Smooth muscle cell (in vitro differentiated cells): ENCODE measurements around the gene RNF217. TPM values are rescaled to one million over a fixed set of nuclear protein-coding genes. Genes with fewer than 3 reads are reported as not detected.

Experiments
- DNase-seq: peaks from one replicate; lab custom pipeline; 2025; ENCODE audit not compliant: unreplicated experiment; lab: John Stamatoyannopoulos, UW
- H2AFZ ChIP-seq: fragments of 200-600 bp; sonication (generic); 2 replicates; pipeline ENCODE4 v1.6.0; 2016; ENCODE audit warnings: antibody characterized with exemption, low read depth, mild to moderate bottlenecking
- H3F3A ChIP-seq: fragments of 200-600 bp; sonication (generic); 2 replicates; pipeline ENCODE4 v1.6.0; 2017; ENCODE audit warnings: antibody characterized with exemption, low read depth
- H3K27ac ChIP-seq: fragments of 200-600 bp; sonication (generic); 2 replicates; pipeline ENCODE4 v1.5.1; 2016; ENCODE audit warnings: low read depth, mild to moderate bottlenecking
- H3K27me3 ChIP-seq: fragments of 200-600 bp; sonication (generic); 2 replicates; pipeline ENCODE4 v1.6.1; 2016; ENCODE audit warnings: low read depth, mild to moderate bottlenecking
- H3K36me3 ChIP-seq: fragments of 200-600 bp; sonication (generic); 2 replicates; pipeline ENCODE4 v1.5.1; 2016; ENCODE audit warnings: low read depth
- H3K4me1 ChIP-seq: fragments of 200-600 bp; sonication (generic); 2 replicates; pipeline ENCODE4 v1.5.1; 2016; ENCODE audit warnings: low read depth
- H3K4me2 ChIP-seq: fragments of 200-600 bp; sonication (generic); 2 replicates; pipeline ENCODE4 v1.6.0; 2016; ENCODE audit warnings: mild to moderate bottlenecking
- H3K4me3 ChIP-seq: fragments of 200-600 bp; sonication (generic); 2 replicates; pipeline ENCODE4 v1.5.1; 2016; ENCODE audit warnings: mild to moderate bottlenecking
- H3K79me2 ChIP-seq: fragments of 200-600 bp; sonication (generic); 2 replicates; pipeline ENCODE4 v1.6.0; 2016; ENCODE audit warnings: low read depth, mild to moderate bottlenecking
- H3K9ac ChIP-seq: fragments of 200-600 bp; sonication (generic); 2 replicates; pipeline ENCODE4 v1.6.0; 2016; ENCODE audit warnings: low read depth
- H3K9me3 ChIP-seq: fragments of 200-600 bp; sonication (generic); replicated peaks from 2 replicates; pipeline ENCODE4 v1.5.1; 2016; ENCODE audit warnings: low read depth
- H4K20me1 ChIP-seq: fragments of 200-600 bp; sonication (generic); 2 replicates; pipeline ENCODE4 v1.6.0; 2016; ENCODE audit warnings: low read depth
- WGBS: methylation state at CpG from one replicate; pipeline ENCODE4 v1.1.7; 2016; ENCODE audit warnings: low lambda C conversion rate; 5-methylcytosine and 5-hydroxymethylcytosine counted together
- polyA plus RNA-seq: library from polyadenylated mRNA; unstranded; fragments of >200 nt; fragmentation: Nextera tagmentation; extraction: Ambion mirVana; gene quantifications from 2 replicates; pipeline ENCODE4 v1.2.1, GENCODE V29; 2016
- total RNA-seq: library from RNA; depleted of rRNA; stranded (reverse); fragments of >200 nt; gene quantifications from 2 replicates; pipeline ENCODE4 v1.2.3, GENCODE V29; 2014
- TF ChIP-seq, protein P1 (sequence below): fragments of 200-600 bp; sonication (generic); IDR thresholded peaks from 2 replicates; pipeline ENCODE4 v1.5.1; 2017; ENCODE audit warnings: borderline replicate concordance, mild to moderate bottlenecking, antibody characterized with exemption; ENCODE audit not compliant: insufficient read depth, poor library complexity, severe bottlenecking

The RNF217 gene
- total and polyA plus RNA-seq, 2 experiments from 2014 or later: 15.6 to 127 TPM

DNA sequence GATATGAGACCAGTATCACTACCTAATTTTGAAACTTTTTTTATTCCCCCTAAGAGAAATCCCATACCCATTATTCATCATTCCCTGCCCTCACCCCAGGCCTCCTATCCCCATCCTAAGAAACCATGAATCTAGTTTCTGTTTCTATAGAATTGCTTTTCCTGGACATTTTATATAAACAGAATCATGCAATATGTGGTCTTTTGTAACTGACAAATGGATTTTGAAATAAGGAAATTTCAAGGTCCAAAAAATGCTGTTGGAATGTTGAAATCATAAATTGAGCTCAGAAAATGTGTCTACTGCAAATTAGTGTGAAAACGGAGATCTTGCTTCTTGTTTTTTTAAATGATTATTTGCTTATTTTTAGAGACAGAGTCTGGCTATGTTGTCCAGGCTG is 25.1 kb downstream of the RNF217 start:
- Histone ChIP-seq H3K4me3 (no peak overlapping the region), H3K4me1 (peaks cover 33% of the 10 kb centered on the region), H3K79me2 (peaks cover 100% of the 10 kb centered on the region), H3K9ac (no peak overlapping the region), H2AFZ (no peak overlapping the region), H3K9me3 (no peaks in the 10 kb centered on the region), H3K4me2 (no peak overlapping the region), H3F3A (peaks cover 15% of the 10 kb centered on the region), H3K27me3 (no peaks in the 10 kb centered on the region), H4K20me1 (peaks cover 19% of the 10 kb centered on the region), H3K36me3 (no peaks in the 10 kb centered on the region), H3K27ac (no peak overlapping the region)
- WGBS: 88% methylated on average over 1 of the region's 1 CpG
- TF ChIP-seq, protein P1, sequence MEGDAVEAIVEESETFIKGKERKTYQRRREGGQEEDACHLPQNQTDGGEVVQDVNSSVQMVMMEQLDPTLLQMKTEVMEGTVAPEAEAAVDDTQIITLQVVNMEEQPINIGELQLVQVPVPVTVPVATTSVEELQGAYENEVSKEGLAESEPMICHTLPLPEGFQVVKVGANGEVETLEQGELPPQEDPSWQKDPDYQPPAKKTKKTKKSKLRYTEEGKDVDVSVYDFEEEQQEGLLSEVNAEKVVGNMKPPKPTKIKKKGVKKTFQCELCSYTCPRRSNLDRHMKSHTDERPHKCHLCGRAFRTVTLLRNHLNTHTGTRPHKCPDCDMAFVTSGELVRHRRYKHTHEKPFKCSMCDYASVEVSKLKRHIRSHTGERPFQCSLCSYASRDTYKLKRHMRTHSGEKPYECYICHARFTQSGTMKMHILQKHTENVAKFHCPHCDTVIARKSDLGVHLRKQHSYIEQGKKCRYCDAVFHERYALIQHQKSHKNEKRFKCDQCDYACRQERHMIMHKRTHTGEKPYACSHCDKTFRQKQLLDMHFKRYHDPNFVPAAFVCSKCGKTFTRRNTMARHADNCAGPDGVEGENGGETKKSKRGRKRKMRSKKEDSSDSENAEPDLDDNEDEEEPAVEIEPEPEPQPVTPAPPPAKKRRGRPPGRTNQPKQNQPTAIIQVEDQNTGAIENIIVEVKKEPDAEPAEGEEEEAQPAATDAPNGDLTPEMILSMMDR: no peak
- DNase-seq: no peak

DNA sequence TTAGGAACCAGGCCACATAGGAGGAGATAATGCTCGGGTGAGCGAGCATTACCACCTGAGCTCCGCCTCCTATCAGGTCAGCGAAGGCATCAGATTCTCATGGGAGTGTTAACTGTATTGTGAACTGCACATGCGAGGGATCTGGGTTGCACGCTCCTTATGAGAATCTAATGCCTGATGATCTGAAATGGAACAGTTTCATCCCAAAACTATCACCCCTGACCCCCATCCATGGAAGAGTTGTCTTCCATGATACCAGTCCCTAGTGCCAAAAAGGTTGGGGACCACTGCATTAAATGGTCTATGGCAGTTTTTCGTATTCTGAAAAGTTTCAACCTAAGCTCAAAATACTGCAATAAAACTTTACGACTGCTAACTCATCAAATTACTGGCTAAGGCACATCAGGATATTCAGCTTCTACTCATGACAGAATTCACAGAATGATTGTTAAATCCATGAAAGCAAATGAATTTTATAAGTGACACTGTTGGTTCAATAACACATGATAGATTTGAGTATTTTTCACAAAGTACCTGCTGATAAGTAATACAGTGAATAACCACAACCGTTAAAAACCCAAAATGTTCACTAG is 25.9 kb downstream of the RNF217 start:
- Histone ChIP-seq H3K9ac (no peak overlapping the region), H3K4me2 (no peak overlapping the region), H4K20me1 (peaks cover 15% of the 10 kb centered on the region), H3K27me3 (no peaks in the 10 kb centered on the region), H3F3A (peaks cover 11% of the 10 kb centered on the region), H3K9me3 (no peaks in the 10 kb centered on the region), H3K36me3 (no peaks in the 10 kb centered on the region), H2AFZ (no peak overlapping the region), H3K4me1 (peaks cover 26% of the 10 kb centered on the region), H3K4me3 (no peak overlapping the region), H3K79me2 (peaks cover 100% of the 10 kb centered on the region), H3K27ac (no peak overlapping the region)
- TF ChIP-seq, protein P1: no peak
- no peak for DNase-seq
- 89% methylated on average over 9 of the region's 9 CpGs for WGBS

DNA sequence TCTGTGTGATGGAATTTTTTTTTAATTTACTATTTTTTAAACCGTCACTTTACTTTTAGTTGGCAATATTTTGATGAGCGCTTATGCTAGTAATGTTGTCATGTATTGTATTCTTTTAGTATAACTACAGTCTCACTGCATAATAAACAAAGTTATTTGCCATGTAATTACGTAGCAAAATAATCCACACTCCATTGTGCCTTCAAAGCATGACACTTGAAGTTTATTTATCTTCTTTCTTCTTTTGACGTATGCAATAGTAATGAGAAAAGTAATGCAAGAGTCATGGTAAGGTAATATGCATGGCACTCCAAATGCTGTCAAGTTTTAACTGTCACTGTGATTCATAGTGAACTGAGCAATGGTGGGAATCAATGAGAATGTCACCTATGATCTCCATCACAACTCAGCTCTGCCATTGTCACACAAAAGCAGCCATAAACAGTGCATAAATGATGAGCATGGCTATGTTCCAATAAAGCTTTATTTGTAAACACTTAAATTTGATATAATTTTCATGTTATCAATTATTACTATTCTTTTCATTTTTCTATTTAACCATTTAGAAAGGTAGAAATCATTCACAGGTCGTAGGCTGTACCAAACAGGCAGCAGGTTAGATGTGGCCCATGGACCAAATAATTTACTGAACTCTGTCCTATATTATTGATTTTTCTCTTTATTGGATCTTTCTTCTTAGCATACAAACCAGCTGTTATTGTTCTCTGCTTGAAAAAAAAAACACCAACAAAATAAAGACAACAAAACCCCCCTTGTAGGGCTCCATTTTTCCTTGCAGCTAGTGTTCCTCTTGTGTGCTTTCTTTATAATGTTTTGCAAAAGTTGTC is 27.1 kb downstream of the RNF217 start:
- no peak overlapping the region for H3K4me2 ChIP-seq

More for the DNA sequence above, 27.1 kb downstream of the RNF217 start:
- peaks cover 22% of the 10 kb centered on the region for H3K4me1 ChIP-seq
- peaks cover 11% of the 10 kb centered on the region for H3F3A ChIP-seq
- no peaks in the 10 kb centered on the region for H3K36me3 ChIP-seq
- no peak overlapping the region for H3K27ac ChIP-seq
- H3K9ac ChIP-seq: no peak overlapping the region
- H4K20me1 ChIP-seq: peaks cover 20% of the 10 kb centered on the region
- H2AFZ ChIP-seq: no peak overlapping the region
- peaks cover 99% of the 10 kb centered on the region for H3K79me2 ChIP-seq
- H3K4me3 ChIP-seq: no peak overlapping the region
- 98% methylated on average over 5 of the region's 5 CpGs for WGBS
- DNase-seq: no peak
- no peaks in the 10 kb centered on the region for H3K27me3 ChIP-seq
- TF ChIP-seq, protein P1: no peak
- H3K9me3 ChIP-seq: no peaks in the 10 kb centered on the region
